LNCaP clone FGC (cell line): ENCODE measurements around the gene PLCB3.
A peak's percentile ranks its signal among the peaks of the same experiment; 100 is the strongest.

ENCODE experiments used
- DNase-seq: peaks from one replicate; pipeline ENCODE4 v3.0.0-alpha.2; 2011; ENCODE audit warnings: low read depth
- H3K4me3 ChIP-seq: 2 replicates; pipeline ENCODE4 v1.5.1; 2011; ENCODE audit warnings: mild to moderate bottlenecking, low read depth, low read length, control low read depth
- TF ChIP-seq, protein P1 (sequence below): IDR thresholded peaks from 2 replicates; pipeline ENCODE4 v1.5.1; 2012; ENCODE audit warnings: mild to moderate bottlenecking; ENCODE audit not compliant: control insufficient read depth, insufficient read depth; ENCODE audit errors: extremely low read depth

PLCB3 gene

DNA sequence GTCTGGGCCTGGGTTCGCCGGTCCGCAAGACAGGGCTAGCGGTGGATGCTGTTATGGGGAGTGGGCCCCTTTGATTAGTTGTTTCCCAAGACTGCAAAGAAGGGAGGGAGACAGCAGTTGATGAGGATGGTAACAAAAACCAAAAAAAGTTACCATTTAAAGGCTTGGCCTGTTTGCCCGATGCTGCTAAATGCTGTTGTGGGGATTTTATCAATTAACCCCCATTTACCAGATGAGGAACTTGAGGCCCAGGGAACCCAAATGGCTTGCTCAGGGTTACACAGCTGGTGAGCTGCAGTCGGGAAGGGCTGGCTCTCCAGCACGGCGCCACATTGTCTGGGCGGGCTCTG lies 28.7 kb upstream of the PLCB3 start:
- no peak for DNase-seq
- H3K4me3 ChIP-seq, result no peak overlapping the region
- TF ChIP-seq, protein P1, sequence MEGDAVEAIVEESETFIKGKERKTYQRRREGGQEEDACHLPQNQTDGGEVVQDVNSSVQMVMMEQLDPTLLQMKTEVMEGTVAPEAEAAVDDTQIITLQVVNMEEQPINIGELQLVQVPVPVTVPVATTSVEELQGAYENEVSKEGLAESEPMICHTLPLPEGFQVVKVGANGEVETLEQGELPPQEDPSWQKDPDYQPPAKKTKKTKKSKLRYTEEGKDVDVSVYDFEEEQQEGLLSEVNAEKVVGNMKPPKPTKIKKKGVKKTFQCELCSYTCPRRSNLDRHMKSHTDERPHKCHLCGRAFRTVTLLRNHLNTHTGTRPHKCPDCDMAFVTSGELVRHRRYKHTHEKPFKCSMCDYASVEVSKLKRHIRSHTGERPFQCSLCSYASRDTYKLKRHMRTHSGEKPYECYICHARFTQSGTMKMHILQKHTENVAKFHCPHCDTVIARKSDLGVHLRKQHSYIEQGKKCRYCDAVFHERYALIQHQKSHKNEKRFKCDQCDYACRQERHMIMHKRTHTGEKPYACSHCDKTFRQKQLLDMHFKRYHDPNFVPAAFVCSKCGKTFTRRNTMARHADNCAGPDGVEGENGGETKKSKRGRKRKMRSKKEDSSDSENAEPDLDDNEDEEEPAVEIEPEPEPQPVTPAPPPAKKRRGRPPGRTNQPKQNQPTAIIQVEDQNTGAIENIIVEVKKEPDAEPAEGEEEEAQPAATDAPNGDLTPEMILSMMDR, result no peak

DNA sequence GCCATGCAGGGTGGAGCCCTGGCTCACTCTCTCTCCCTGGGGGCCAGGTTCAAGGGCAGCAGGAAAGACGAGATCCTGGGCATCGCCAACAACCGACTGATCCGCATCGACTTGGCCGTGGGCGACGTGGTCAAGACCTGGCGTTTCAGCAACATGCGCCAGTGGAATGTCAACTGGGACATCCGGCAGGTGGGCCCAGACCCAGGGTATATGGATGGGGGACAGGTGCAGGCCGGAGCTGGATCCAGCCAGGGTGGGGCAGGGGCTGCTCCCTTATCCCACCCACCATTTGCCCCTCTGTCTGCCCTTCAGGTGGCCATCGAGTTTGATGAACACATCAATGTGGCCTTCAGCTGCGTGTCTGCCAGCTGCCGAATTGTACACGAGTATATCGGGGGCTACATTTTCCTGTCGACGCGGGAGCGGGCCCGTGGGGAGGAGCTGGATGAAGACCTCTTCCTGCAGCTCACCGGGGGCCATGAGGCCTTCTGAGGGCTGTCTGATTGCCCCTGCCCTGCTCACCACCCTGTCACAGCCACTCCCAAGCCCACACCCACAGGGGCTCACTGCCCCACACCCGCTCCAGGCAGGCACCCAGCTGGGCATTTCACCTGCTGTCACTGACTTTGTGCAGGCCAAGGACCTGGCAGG lies 28.2 kb upstream of the PLCB3 start:
- TF ChIP-seq, protein P1, result no peak
- no peak overlapping the region for H3K4me3 ChIP-seq
- no peak for DNase-seq

GRCh38 chr11:64224151-64224890 lies 27.0 kb upstream of the PLCB3 start:
- no peak overlapping the region for H3K4me3 ChIP-seq
- DNase-seq, result no peak
- TF ChIP-seq, protein P1, result no peak

DNA sequence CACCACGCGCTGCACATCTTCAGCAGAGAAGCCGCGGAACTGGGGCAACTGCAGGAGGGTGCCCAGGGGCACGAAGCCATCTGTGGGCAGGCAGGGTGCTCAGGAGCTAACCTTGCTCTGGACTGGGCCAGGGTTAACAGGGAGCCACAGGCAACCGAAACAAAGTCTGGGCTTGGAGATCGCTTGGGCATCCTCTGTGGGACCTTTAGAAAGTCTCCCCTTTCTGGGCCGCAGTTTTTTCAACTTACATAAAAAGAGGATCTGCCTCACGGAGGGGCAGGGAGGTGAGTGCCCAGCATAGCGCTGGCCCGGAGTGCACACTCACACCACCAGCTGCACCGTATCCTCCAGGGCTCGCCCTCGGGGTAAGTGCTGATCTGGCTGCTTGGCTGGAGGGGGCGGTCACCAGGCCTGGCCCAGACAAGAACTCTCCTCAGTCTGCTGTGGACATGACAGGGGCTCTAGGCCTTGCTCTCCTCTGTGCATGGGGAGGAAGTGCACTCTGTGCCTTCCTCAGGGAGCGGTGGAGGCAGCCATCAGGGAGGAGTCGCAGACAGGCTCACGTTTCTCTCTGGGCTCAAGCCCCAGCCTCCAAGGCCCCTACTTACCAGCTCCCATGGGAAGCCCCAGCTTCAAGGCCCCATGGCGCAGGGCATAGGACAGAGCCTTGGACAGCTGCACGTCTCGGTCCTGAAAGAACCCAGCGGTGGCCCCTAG lies 26.3 kb upstream of the PLCB3 start:
- H3K4me3 ChIP-seq, result peak overlapping the region; percentile 87
- no peak for DNase-seq
- TF ChIP-seq, protein P1, result no peak

DNA sequence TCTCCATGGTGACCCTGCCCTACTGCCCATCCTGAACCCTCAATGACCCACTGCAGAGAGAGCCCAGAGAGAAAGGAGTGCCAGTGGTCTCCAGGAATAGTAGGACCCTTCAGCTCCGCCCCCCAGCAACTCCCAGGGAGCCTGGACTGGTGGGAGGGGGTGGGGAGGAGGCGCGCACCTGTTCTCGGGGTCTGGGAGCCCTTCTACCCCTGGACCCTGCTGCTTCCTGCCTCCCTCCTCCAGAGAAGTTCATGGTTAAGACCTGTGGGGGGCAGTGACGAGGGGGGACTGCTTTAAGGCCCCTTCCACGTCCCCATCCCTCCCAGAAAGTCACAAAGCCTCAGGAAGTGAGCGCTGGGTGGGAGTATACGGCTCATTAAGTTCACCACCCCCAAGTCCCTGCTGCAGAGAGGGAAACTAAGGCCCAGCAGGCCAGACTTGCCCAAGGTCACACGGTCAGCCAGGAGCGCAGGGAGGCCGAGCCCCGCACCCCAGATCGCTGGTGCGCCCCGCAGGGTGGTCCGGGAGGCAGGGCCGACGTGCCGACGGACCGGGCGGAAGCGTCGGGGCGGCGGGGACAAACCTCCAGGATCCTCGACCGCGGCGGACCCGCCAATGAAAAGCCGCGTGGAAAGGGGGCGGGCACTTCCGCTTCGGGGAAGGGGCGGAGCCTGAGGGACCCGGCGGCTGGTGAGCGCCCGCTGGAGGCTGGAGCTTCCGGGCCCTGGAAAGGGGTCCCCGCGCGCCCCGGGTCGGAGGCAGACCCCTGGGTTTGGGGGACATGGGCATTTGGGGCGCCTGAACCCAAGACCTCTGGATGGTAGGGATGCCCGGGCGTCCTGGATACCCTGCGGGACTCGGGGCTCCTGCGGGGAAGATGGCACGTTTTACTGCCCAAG lies 25.5 kb upstream of the PLCB3 start, which contains the start of the genes NUDT22 and TRPT1:
NUDT22 (plus strand) TSS at position 667 of the 899 bp plus-strand sequence. CDS start 379 bp downstream, outside the sequence.
TRPT1 (minus strand) TSS at position 579 of the 899 bp plus-strand sequence; CDS start at position 253, 326 bp downstream.
- no peak for DNase-seq
- peak within 1 kb of the TSS; percentile 87 for H3K4me3 ChIP-seq
- TF ChIP-seq, protein P1, result peak; percentile 32; the same call in 1 of the 2 replicates

- peak overlapping the region; percentile 87 for H3K4me3 ChIP-seq
- TF ChIP-seq, protein P1, result no peak
- no peak for DNase-seq
Measured at GRCh38 chr11:64226507-64227051, 24.8 kb upstream of the PLCB3 start.
